Superior temporal gyrus (tissue), 1 donor: ENCODE measurements around the gene SLC9A9.
"Not testable (repeated sequence)": the region's sequence is repeated elsewhere in the genome, so short reads cannot be mapped to it uniquely, and the experiment has no call there.

Source experiments
- DNase-seq: peaks from one replicate; pipeline ENCODE4 v3.0.0-alpha.2; 2016; ENCODE audit errors: extremely low spot score

The SLC9A9 gene

GRCh38 chr3:143465666-143466065 lies 382.6 kb downstream of the SLC9A9 start:
- DNase-seq: no peak

- DNase-seq: no peak
These were observed 383.4 kb downstream of the SLC9A9 start for GRCh38 chr3:143464850-143465249.

GRCh38 chr3:143455480-143455879 lies 392.8 kb downstream of the SLC9A9 start:
- no peak for DNase-seq

- DNase-seq: no peak
These were observed 397.6 kb downstream of the SLC9A9 start for GRCh38 chr3:143450632-143451031.

- no peak for DNase-seq
These were observed 400.8 kb downstream of the SLC9A9 start for GRCh38 chr3:143447491-143447890.

- no peak for DNase-seq
These were observed 403.1 kb downstream of the SLC9A9 start for GRCh38 chr3:143445118-143445517.

- DNase-seq: no peak
These were observed 404.4 kb downstream of the SLC9A9 start for GRCh38 chr3:143443851-143444331.

GRCh38 chr3:143442814-143443447 lies 405.3 kb downstream of the SLC9A9 start:
- no peak for DNase-seq

GRCh38 chr3:143441516-143442171 lies 406.6 kb downstream of the SLC9A9 start:
- no peak for DNase-seq

GRCh38 chr3:143439817-143440216 lies 408.5 kb downstream of the SLC9A9 start:
- no peak for DNase-seq

GRCh38 chr3:143437405-143437804 lies 410.9 kb downstream of the SLC9A9 start:
- DNase-seq: no peak

GRCh38 chr3:143436231-143436930 lies 411.9 kb downstream of the SLC9A9 start:
- no peak for DNase-seq

GRCh38 chr3:143433787-143434378 lies 414.4 kb downstream of the SLC9A9 start:
- DNase-seq: no peak

- not testable (repeated sequence) for DNase-seq
These were observed 417.0 kb downstream of the SLC9A9 start for GRCh38 chr3:143431298-143431697.

GRCh38 chr3:143430568-143430967 lies 417.7 kb downstream of the SLC9A9 start:
- no peak for DNase-seq

GRCh38 chr3:143429628-143430514 lies 418.4 kb downstream of the SLC9A9 start:
- DNase-seq: no peak

GRCh38 chr3:143428294-143428693 lies 420.0 kb downstream of the SLC9A9 start:
- no peak for DNase-seq

GRCh38 chr3:143427631-143428030 lies 420.6 kb downstream of the SLC9A9 start:
- no peak for DNase-seq

GRCh38 chr3:143424874-143425273 lies 423.4 kb downstream of the SLC9A9 start:
- DNase-seq: no peak

GRCh38 chr3:143421556-143421955 lies 426.7 kb downstream of the SLC9A9 start:
- no peak for DNase-seq

GRCh38 chr3:143419611-143420010 lies 428.7 kb downstream of the SLC9A9 start:
- peak; percentile 34 for DNase-seq
